A673 (cell line): ENCODE data around the gene TRAF3IP1. TPM values are rescaled to one million over a fixed set of nuclear protein-coding genes. Genes with fewer than 3 reads are reported as not detected.

Source experiments
- BruUV-seq: library from RNA; stranded (reverse); fragments of 400-500 nt; replicated peaks from 2 replicates; lab custom pipeline; 2021; lab: Mats Ljungman, UMichigan
- CTCF ChIA-PET: fragments of 300-600 bp; sonication (Branson Sonifier 250); formaldehyde crosslinking; loops from one replicate; lab custom pipeline; 2022; ENCODE audit warnings: antibody characterized with exemption; lab: Charles Lee
- POLR2A ChIA-PET: fragments of 300-600 bp; sonication (Branson Sonifier 250); formaldehyde crosslinking; loops from one replicate; lab custom pipeline; 2022; ENCODE audit warnings: antibody characterized with exemption; ENCODE audit not compliant: low non-redundant PET; lab: Charles Lee
- DNase-seq: peaks from one replicate; pipeline ENCODE4 v3.0.0-alpha.2; 2015; ENCODE audit warnings: low spot score
- H3K27ac ChIP-seq: fragments of 200-600 bp; sonication (generic); 2 replicates; pipeline ENCODE4 v1.5.1; 2016; ENCODE audit warnings: mixed run types, low read depth, mild to moderate bottlenecking, mixed read lengths, antibody characterized with exemption, low read length; ENCODE audit not compliant: poor library complexity, severe bottlenecking
- H3K27me3 ChIP-seq: fragments of 200-600 bp; sonication (generic); replicated peaks from 2 replicates; pipeline ENCODE4 v1.6.1; 2017; ENCODE audit warnings: mixed run types, low read depth, mild to moderate bottlenecking, mixed read lengths, antibody characterized with exemption, low read length; ENCODE audit not compliant: insufficient read depth, poor library complexity
- H3K36me3 ChIP-seq: fragments of 200-600 bp; sonication (generic); 2 replicates; pipeline ENCODE4 v1.6.1; 2016; ENCODE audit warnings: mixed run types, mild to moderate bottlenecking, mixed read lengths, antibody characterized with exemption, low read length; ENCODE audit not compliant: insufficient read depth, poor library complexity, severe bottlenecking
- H3K4me1 ChIP-seq: fragments of 200-600 bp; sonication (generic); 2 replicates; pipeline ENCODE4 v1.6.1; 2017; ENCODE audit warnings: mixed run types, mild to moderate bottlenecking, mixed read lengths, antibody characterized with exemption, low read length; ENCODE audit not compliant: insufficient read depth, poor library complexity, severe bottlenecking
- H3K4me3 ChIP-seq: fragments of 200-600 bp; sonication (generic); 2 replicates; pipeline ENCODE4 v1.5.1; 2016; ENCODE audit warnings: low read depth, mixed run types, mild to moderate bottlenecking, mixed read lengths, low read length; ENCODE audit not compliant: poor library complexity, severe bottlenecking
- H3K9me3 ChIP-seq: fragments of 200-600 bp; sonication (generic); 2 replicates; pipeline ENCODE4 v1.6.1; 2016; ENCODE audit warnings: mixed run types, low read depth, mild to moderate bottlenecking, mixed read lengths, antibody characterized with exemption, low read length; ENCODE audit not compliant: poor library complexity, severe bottlenecking
- EZH2 ChIP-seq: fragments of 200-600 bp; sonication (generic); IDR thresholded peaks from 2 replicates; pipeline ENCODE4 v1.6.1; 2017; ENCODE audit warnings: borderline replicate concordance, low read depth, mild to moderate bottlenecking, mixed read lengths, antibody characterized with exemption, low read length; ENCODE audit not compliant: poor library complexity, severe bottlenecking
- intact Hi-C: fragments of 100-400 bp; cut with micrococcal nuclease; formaldehyde crosslinking; loops from one replicate; pipeline ENCODE4 v1.10.0; 2022; ENCODE audit not compliant: unreplicated experiment
- total RNA-seq: library from RNA; stranded (reverse); gene quantifications from 2 replicates; pipeline ENCODE4 v1.2.3, GENCODE V29; 2021
- TF ChIP-seq, protein P1 (sequence below): fragments of 300-800, 200-600 bp; sonication (generic); conservative IDR thresholded peaks from 2 replicates; pipeline ENCODE4 v1.5.1; 2017; ENCODE audit warnings: low read depth, mild to moderate bottlenecking, antibody characterized with exemption, low read length, moderate library complexity, mixed read lengths

Gene TRAF3IP1
- total RNA-seq, 1 experiment from 2014 or later: 23.0 TPM

DNA sequence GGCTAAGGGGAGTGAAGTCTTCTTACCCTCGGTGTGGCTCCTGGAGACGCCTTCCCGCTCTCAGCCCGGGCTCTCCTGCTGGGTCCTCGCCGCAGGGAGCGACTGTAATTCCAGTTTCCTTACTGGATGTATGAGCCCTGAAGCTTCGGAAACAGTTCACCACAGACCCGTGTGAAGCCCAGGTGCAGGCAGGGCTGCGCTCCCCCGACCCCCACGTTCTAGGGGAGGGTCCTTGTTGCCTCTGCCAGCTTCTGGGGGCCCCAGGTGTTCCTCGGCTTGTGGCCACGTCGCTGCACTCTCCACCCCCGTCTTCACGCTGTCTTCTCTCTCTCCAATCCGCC lies 101.3 kb downstream of the TRAF3IP1 start:
- Histone ChIP-seq H3K36me3 (no peaks in the 10 kb centered on the region), H3K9me3 (no peaks in the 10 kb centered on the region), H3K27ac (no peak overlapping the region), H3K27me3 (no peaks in the 10 kb centered on the region), H3K4me1 (peaks cover 9% of the 10 kb centered on the region), H3K4me3 (no peak overlapping the region)
- ChIA-PET POLR2A (no interaction called here), CTCF (no interaction called here)
- TF ChIP-seq EZH2: no peak
- TF ChIP-seq, protein P1, sequence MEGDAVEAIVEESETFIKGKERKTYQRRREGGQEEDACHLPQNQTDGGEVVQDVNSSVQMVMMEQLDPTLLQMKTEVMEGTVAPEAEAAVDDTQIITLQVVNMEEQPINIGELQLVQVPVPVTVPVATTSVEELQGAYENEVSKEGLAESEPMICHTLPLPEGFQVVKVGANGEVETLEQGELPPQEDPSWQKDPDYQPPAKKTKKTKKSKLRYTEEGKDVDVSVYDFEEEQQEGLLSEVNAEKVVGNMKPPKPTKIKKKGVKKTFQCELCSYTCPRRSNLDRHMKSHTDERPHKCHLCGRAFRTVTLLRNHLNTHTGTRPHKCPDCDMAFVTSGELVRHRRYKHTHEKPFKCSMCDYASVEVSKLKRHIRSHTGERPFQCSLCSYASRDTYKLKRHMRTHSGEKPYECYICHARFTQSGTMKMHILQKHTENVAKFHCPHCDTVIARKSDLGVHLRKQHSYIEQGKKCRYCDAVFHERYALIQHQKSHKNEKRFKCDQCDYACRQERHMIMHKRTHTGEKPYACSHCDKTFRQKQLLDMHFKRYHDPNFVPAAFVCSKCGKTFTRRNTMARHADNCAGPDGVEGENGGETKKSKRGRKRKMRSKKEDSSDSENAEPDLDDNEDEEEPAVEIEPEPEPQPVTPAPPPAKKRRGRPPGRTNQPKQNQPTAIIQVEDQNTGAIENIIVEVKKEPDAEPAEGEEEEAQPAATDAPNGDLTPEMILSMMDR: no peak
- no TSS peak for BruUV-seq
- intact Hi-C loops: no loop called here
- DNase-seq: no peak

DNA sequence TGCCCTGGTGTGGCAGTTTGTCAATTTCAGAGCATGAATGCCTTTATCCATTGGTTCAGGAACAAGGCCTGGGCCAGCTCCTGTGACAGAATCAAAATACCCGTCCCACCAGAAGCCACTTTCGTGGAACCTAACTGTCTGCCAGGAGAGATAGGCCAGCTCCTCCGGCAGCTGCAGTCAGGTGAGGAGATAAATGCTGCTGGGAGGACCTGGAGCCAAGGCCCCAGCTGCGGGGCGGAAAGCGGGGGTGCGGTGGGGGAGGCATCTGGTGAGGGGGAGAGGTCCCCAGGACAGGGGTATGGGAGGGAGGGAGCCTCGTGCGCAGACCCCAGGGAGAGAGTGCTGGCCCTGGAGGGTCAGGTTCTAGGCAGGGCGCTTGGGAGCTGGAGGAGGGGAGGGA lies 102.0 kb downstream of the TRAF3IP1 start:
- Histone ChIP-seq H3K27me3 (no peaks in the 10 kb centered on the region), H3K27ac (no peak overlapping the region), H3K9me3 (no peaks in the 10 kb centered on the region), H3K4me1 (peaks cover 9% of the 10 kb centered on the region), H3K36me3 (no peaks in the 10 kb centered on the region), H3K4me3 (no peak overlapping the region)
- ChIA-PET POLR2A (no interaction called here), CTCF (no interaction called here)
- TF ChIP-seq EZH2: no peak
- TF ChIP-seq, protein P1: no peak
- BruUV-seq: no TSS peak
- no peak for DNase-seq
- intact Hi-C loops: no loop called here

DNA sequence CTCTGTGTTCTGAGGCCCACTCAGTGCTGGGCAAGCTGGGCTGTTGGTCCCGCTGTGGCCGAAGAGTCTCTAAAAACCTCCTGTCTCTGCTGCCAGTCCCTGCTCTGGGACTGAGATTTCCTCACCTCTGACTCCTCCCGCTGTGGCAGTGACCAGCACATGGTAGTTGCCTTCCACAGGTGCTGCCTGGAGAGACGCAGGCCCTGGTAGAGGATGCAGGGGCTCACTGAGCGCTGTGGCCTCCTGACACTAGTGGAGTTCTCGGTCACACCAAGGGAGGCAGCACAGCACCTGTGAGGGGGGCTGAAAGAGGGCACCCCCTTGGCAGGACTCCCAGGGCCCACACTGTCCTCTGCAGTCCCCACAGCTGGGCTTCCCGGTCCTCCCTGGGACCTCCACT lies 102.6 kb downstream of the TRAF3IP1 start:
- Histone ChIP-seq H3K4me1 (peaks cover 12% of the 10 kb centered on the region), H3K4me3 (no peak overlapping the region), H3K9me3 (no peaks in the 10 kb centered on the region), H3K27ac (no peak overlapping the region), H3K36me3 (no peaks in the 10 kb centered on the region), H3K27me3 (no peaks in the 10 kb centered on the region)
- no TSS peak for BruUV-seq
- intact Hi-C loops: no loop called here
- TF ChIP-seq, protein P1: no peak
- no peak for TF ChIP-seq EZH2
- ChIA-PET CTCF (no interaction called here), POLR2A (no interaction called here)
- DNase-seq: no peak
